Caco-2 (cell line): ENCODE measurements around the gene TNRC18. TPM values are rescaled to one million over a fixed set of nuclear protein-coding genes. Genes with fewer than 3 reads are reported as not detected.
A peak's percentile ranks its signal among the peaks of the same experiment; 100 is the strongest.

Experiments
- BruUV-seq: library from RNA; stranded (reverse); fragments of 400-500 nt; replicated peaks from 2 replicates; lab custom pipeline; 2021; lab: Mats Ljungman, UMichigan
- CTCF ChIA-PET: fragments of 300-600 bp; sonication (Branson Sonifier 250); formaldehyde crosslinking; loops from one replicate; lab custom pipeline; 2022; ENCODE audit warnings: antibody characterized with exemption; lab: Charles Lee
- POLR2A ChIA-PET: fragments of 300-600 bp; sonication (Branson Sonifier 250); formaldehyde crosslinking; loops from one replicate; lab custom pipeline; 2022; ENCODE audit warnings: antibody characterized with exemption; lab: Charles Lee
- DNase-seq, 2 experiments: peaks; one replicate each; pipeline versions ENCODE4 v3.0.0 to v3.0.0-alpha.2; 2020 to 2022
- H3K27me3 ChIP-seq: replicated peaks from 2 replicates; pipeline ENCODE4 v1.6.0; 2011; ENCODE audit warnings: low read length; ENCODE audit not compliant: control insufficient read depth, insufficient read depth
- H3K36me3 ChIP-seq: 2 replicates; pipeline ENCODE4 v1.5.1; 2011; ENCODE audit warnings: low read length; ENCODE audit not compliant: control insufficient read depth, insufficient read depth
- H3K4me1 ChIP-seq: fragments of 250-450 bp; sonication (Bioruptor Pico); 2 replicates; pipeline ENCODE4 v1.5.1; 2020; ENCODE audit warnings: mild to moderate bottlenecking
- H3K4me3 ChIP-seq: 2 replicates; pipeline ENCODE4 v1.5.1; 2011; ENCODE audit warnings: low read depth, mild to moderate bottlenecking, control low read depth, low read length
- H3K9me3 ChIP-seq: fragments of 250-450 bp; sonication (Bioruptor Pico); 2 replicates; pipeline ENCODE4 v1.5.1; 2020; ENCODE audit warnings: mild to moderate bottlenecking, moderate library complexity
- H3K27ac Mint-ChIP-seq: one replicate; pipeline ENCODE4 v1.8.0; 2022; ENCODE audit warnings: mixed read lengths; ENCODE audit not compliant: unreplicated experiment
- H3K27me3 Mint-ChIP-seq: one replicate; pipeline ENCODE4 v1.8.0; 2022; ENCODE audit warnings: mixed read lengths; ENCODE audit not compliant: insufficient read depth, unreplicated experiment
- H3K36me3 Mint-ChIP-seq: one replicate; pipeline ENCODE4 v1.8.0; 2022; ENCODE audit warnings: mild to moderate bottlenecking, mixed read lengths; ENCODE audit not compliant: insufficient read depth, unreplicated experiment
- H3K4me1 Mint-ChIP-seq: one replicate; pipeline ENCODE4 v1.8.0; 2022; ENCODE audit warnings: low read depth, mixed read lengths; ENCODE audit not compliant: unreplicated experiment
- H3K4me3 Mint-ChIP-seq: one replicate; pipeline ENCODE4 v1.8.0; 2022; ENCODE audit warnings: mild to moderate bottlenecking, moderate library complexity, mixed read lengths; ENCODE audit not compliant: unreplicated experiment
- H3K9me3 Mint-ChIP-seq: one replicate; pipeline ENCODE4 v1.8.0; 2022; ENCODE audit warnings: mixed read lengths; ENCODE audit not compliant: unreplicated experiment
- CTCF ChIP-seq, 2 experiments: fragments of 200-600 bp in 1 of 2; IDR thresholded peaks; 1 replicate in 1 of 2; 2 replicates in 1 of 2; pipeline versions ENCODE4 v1.5.1 to v1.8.0; 2011 to 2022; ENCODE audit warnings: antibody characterized with exemption in 1 of 2, control low read depth in 1 of 2, inconsistent platforms in 1 of 2, low read depth in 1 of 2, low read length in 1 of 2, mild to moderate bottlenecking in 1 of 2, moderate library complexity in 1 of 2; ENCODE audit not compliant: insufficient read depth in 1 of 2, severe bottlenecking in 1 of 2, unreplicated experiment in 1 of 2
- intact Hi-C: fragments of 100-400 bp; cut with micrococcal nuclease; formaldehyde crosslinking; loops from one replicate; pipeline ENCODE4 v1.10.0; 2022; ENCODE audit not compliant: unreplicated experiment
- total RNA-seq: library from RNA; stranded (reverse); gene quantifications from 2 replicates; pipeline ENCODE4 v1.2.3, GENCODE V29; 2022

TNRC18 gene
- total RNA-seq, 1 experiment from 2014 or later = 75.6 TPM

- peaks cover 85% of the 10 kb centered on the region for H3K36me3 Mint-ChIP-seq
- no peaks in the 10 kb centered on the region for H3K9me3 Mint-ChIP-seq
- no peaks in the 10 kb centered on the region for H3K9me3 ChIP-seq
- CTCF ChIA-PET = no interaction called here
- H3K4me1 Mint-ChIP-seq = peaks cover 26% of the 10 kb centered on the region
- POLR2A ChIA-PET = interaction anchor here (0.6 kb wide), 1 partner anchor 35 kb away, joined by 8 read pairs; no protein-coding TSS in a partner anchor
- no peaks in the 10 kb centered on the region for H3K27me3 Mint-ChIP-seq
- DNase-seq = no peak
- no peak overlapping the region for H3K4me3 ChIP-seq
- intact Hi-C loops = no loop called here
- peak overlapping the region; percentile 91 for H3K4me3 Mint-ChIP-seq
- H3K27me3 ChIP-seq = no peaks in the 10 kb centered on the region
- peaks cover 32% of the 10 kb centered on the region for H3K4me1 ChIP-seq
- no TSS peak for BruUV-seq
- H3K27ac Mint-ChIP-seq = peak overlapping the region; percentile 88
- no peak for TF ChIP-seq CTCF (IDR thresholded peaks at IDR 0.05; ENCODE audit: insufficient read depth in 1 of 2, low read depth in 1 of 2, low read length in 1 of 2, severe bottlenecking in 1 of 2, unreplicated experiment in 1 of 2)
- H3K36me3 ChIP-seq = peaks cover 2% of the 10 kb centered on the region; the same call in 1 of the 2 replicates
Measured at GRCh38 chr7:5418285-5418582, 5.4 kb downstream of the TNRC18 start.

GRCh38 chr7:5417106-5418071, 6.2 kb downstream of the TNRC18 start:
- no peak for TF ChIP-seq CTCF (IDR thresholded peaks at IDR 0.05; ENCODE audit: insufficient read depth in 1 of 2, low read depth in 1 of 2, low read length in 1 of 2, severe bottlenecking in 1 of 2, unreplicated experiment in 1 of 2)
- POLR2A ChIA-PET = interaction anchor here (0.6 kb wide), 1 partner anchor 34 kb away, joined by 8 read pairs; no protein-coding TSS in a partner anchor
- Mint-ChIP-seq H3K36me3 (peaks cover 89% of the 10 kb centered on the region), H3K4me1 (peaks cover 28% of the 10 kb centered on the region), H3K4me3 (peak overlapping the region; percentile 91), H3K9me3 (no peaks in the 10 kb centered on the region), H3K27ac (peak overlapping the region; percentile 88), H3K27me3 (no peaks in the 10 kb centered on the region)
- H3K9me3 ChIP-seq = no peaks in the 10 kb centered on the region
- intact Hi-C loops = no loop called here
- peaks cover 4% of the 10 kb centered on the region for H3K36me3 ChIP-seq
- BruUV-seq = no TSS peak
- H3K4me1 ChIP-seq = peaks cover 32% of the 10 kb centered on the region
- DNase-seq = peak in 1 of 2 experiments; percentile 59
- H3K4me3 ChIP-seq = no peak overlapping the region
- CTCF ChIA-PET = no interaction called here
- no peaks in the 10 kb centered on the region for H3K27me3 ChIP-seq

- CTCF ChIA-PET = no interaction called here
- POLR2A ChIA-PET = no interaction called here
- peaks cover 4% of the 10 kb centered on the region for H3K36me3 ChIP-seq
- Mint-ChIP-seq H3K4me3 (no peak overlapping the region), H3K36me3 (peaks cover 89% of the 10 kb centered on the region), H3K4me1 (peaks cover 37% of the 10 kb centered on the region), H3K27me3 (no peaks in the 10 kb centered on the region), H3K27ac (peak overlapping the region; percentile 77), H3K9me3 (peaks cover 9% of the 10 kb centered on the region)
- no TSS peak for BruUV-seq
- no peak for TF ChIP-seq CTCF (IDR thresholded peaks at IDR 0.05; ENCODE audit: insufficient read depth in 1 of 2, low read depth in 1 of 2, low read length in 1 of 2, severe bottlenecking in 1 of 2, unreplicated experiment in 1 of 2)
- no peak for DNase-seq
- intact Hi-C loops = no loop called here
- H3K4me1 ChIP-seq = peaks cover 37% of the 10 kb centered on the region
- H3K4me3 ChIP-seq = no peak overlapping the region
- no peaks in the 10 kb centered on the region for H3K9me3 ChIP-seq
- no peaks in the 10 kb centered on the region for H3K27me3 ChIP-seq
Measured at GRCh38 chr7:5414916-5415315, 8.7 kb downstream of the TNRC18 start.
